LNCAP (cell line): ENCODE results near the gene SKAP2.

Source experiments
- CTCF ChIP-seq: fragments of 450-650 bp; IDR thresholded peaks from 2 replicates; pipeline ENCODE4 v1.5.1; 2017; ENCODE audit warnings: mild to moderate bottlenecking

Gene SKAP2

GRCh38 chr7:26652401-26653100, 211.8 kb downstream of the SKAP2 start:
- no peak for TF ChIP-seq CTCF

- TF ChIP-seq CTCF: no peak
Observed at GRCh38 chr7:26650103-26650502, 214.3 kb downstream of the SKAP2 start.

DNA sequence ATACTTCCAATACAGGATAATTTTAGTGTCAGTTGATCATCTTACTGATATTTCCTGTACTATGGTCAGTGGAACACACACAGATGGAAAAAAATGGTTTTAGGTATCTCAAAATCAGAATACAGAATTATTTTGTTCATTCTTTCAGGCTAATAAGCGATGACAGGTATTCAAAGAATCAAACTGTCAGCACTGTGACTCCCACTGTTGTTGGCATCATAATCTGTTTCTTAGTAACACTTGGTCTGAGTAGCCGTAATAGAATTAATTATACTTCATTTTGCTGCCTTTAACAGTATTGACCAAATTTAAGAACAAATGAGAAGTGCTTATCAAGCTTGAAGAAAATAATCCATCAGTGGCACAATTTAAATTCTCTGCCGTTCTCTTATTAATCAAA, 215.0 kb downstream of the SKAP2 start:
- no peak for TF ChIP-seq CTCF

DNA sequence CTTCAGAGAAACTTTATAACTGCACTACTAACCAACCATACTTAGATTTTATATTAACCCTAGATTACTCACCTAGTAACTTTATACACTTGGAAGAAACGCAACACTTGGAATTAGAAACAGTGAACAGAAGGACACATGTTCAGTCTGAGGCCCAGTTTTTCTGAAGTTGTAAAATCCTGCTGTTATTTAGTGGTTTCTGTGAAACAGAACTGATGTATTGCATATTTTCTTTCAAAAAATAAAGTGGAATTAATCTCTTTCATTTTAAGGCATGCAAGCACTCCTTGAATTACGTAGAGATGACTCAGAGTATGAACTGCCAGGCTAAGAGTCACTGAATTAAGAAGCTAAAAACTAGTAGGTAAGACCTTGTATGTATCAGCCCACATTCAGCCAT, 215.8 kb downstream of the SKAP2 start:
- no peak for TF ChIP-seq CTCF

DNA sequence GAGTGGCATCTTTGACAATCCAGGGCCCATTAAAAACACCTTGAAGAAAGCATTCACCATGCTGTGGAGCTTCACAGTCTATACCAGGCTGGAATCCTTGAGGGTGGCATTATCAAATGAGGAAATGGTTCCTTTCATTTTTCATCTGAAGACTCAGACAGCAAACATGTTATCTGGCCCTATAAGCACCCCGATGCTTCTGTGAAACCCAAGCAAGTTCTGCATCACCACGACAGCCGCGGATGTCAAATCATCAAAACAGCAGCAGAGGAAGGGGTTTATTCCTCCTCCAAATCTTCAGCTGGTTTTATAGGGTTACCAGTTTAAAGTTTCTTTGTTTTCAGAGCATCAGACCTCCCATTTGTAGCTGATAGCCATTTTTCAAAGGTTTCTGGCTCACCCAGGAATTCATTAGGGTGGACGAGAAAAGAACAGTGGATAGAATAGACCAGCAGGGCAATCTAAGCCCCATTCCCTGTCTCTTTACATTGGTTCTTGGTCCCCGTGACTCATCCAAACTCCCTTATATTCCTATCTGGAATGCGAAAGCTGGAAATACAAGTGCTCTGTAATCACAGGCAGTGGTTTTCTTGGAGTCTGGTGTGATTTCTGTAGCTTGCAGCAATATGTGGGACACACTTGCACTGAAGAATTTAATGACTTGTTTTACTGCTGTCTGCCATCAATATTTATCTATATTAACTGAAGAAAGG, 217.9 kb downstream of the SKAP2 start:
- no peak for TF ChIP-seq CTCF

GRCh38 chr7:26645121-26645520, 219.3 kb downstream of the SKAP2 start:
- no peak for TF ChIP-seq CTCF

- TF ChIP-seq CTCF: no peak
Observed at GRCh38 chr7:26642416-26642815, 222.0 kb downstream of the SKAP2 start.
